Hepatocyte (in vitro differentiated cells): Measurements from ENCODE around the gene CDC123. TPM values are rescaled to one million over a fixed set of nuclear protein-coding genes. Genes with fewer than 3 reads are reported as not detected.
"Not testable (repeated sequence)": the region's sequence is repeated elsewhere in the genome, so short reads cannot be mapped to it uniquely, and the experiment has no call there.

Experiments
- DNase-seq: peaks from one replicate; pipeline ENCODE4 v3.0.0-alpha.2; 2016; ENCODE audit warnings: low spot score
- H2AFZ ChIP-seq: fragments of 200-600 bp; sonication (generic); 2 replicates; pipeline ENCODE4 v1.6.0; 2016; ENCODE audit warnings: antibody characterized with exemption, mild to moderate bottlenecking
- H3K27ac ChIP-seq: fragments of 200-600 bp; sonication (generic); 2 replicates; pipeline ENCODE4 v1.5.1; 2016; ENCODE audit warnings: mild to moderate bottlenecking
- H3K27me3 ChIP-seq: fragments of 200-600 bp; sonication (generic); 2 replicates; pipeline ENCODE4 v1.6.1; 2016
- H3K36me3 ChIP-seq: fragments of 200-600 bp; sonication (generic); replicated peaks from 2 replicates; pipeline ENCODE4 v1.5.1; 2016; ENCODE audit warnings: low read depth; ENCODE audit not compliant: insufficient read depth
- H3K4me1 ChIP-seq: fragments of 200-600 bp; sonication (generic); 2 replicates; pipeline ENCODE4 v1.5.1; 2016; ENCODE audit warnings: mild to moderate bottlenecking, moderate library complexity; ENCODE audit not compliant: insufficient read depth
- H3K4me2 ChIP-seq: fragments of 200-600 bp; sonication (generic); 2 replicates; pipeline ENCODE4 v1.6.0; 2016
- H3K4me3 ChIP-seq: fragments of 200-600 bp; sonication (generic); 2 replicates; pipeline ENCODE4 v1.5.1; 2016; ENCODE audit warnings: mild to moderate bottlenecking
- H3K79me2 ChIP-seq: fragments of 200-600 bp; sonication (generic); 2 replicates; pipeline ENCODE4 v1.6.0; 2017; ENCODE audit warnings: mild to moderate bottlenecking
- H3K9me2 ChIP-seq: fragments of 200-600 bp; sonication (generic); replicated peaks from 2 replicates; pipeline ENCODE4 v1.6.0; 2017; ENCODE audit warnings: mild to moderate bottlenecking; ENCODE audit not compliant: insufficient read depth
- H3K9me3 ChIP-seq: fragments of 200-600 bp; sonication (generic); 2 replicates; pipeline ENCODE4 v1.5.1; 2016; ENCODE audit warnings: low read depth, mild to moderate bottlenecking
- H4K20me1 ChIP-seq: fragments of 200-600 bp; sonication (generic); 2 replicates; pipeline ENCODE4 v1.6.0; 2016; ENCODE audit warnings: mild to moderate bottlenecking; ENCODE audit not compliant: insufficient read depth, poor library complexity, severe bottlenecking
- CTCF ChIP-seq: fragments of 200-600 bp; sonication (generic); IDR thresholded peaks from 2 replicates; pipeline ENCODE4 v1.5.1; 2016; ENCODE audit warnings: antibody characterized with exemption, mild to moderate bottlenecking; ENCODE audit not compliant: poor library complexity
- EZH2 ChIP-seq: fragments of 200-600 bp; sonication (generic); IDR thresholded peaks from 2 replicates; pipeline ENCODE4 v1.6.1; 2016; ENCODE audit warnings: antibody characterized with exemption, mild to moderate bottlenecking, borderline replicate concordance
- EZH2phosphoT487 ChIP-seq: fragments of 200-600 bp; sonication (generic); IDR thresholded peaks from one replicate; pipeline ENCODE4 v1.6.1; 2018; ENCODE audit warnings: antibody characterized with exemption, mild to moderate bottlenecking, low read depth, moderate library complexity; ENCODE audit not compliant: unreplicated experiment, severe bottlenecking
- WGBS: methylation state at CpG from one replicate; pipeline ENCODE4 v1.1.6; 2016; ENCODE audit warnings: low lambda C conversion rate; ENCODE audit errors: missing lambda C conversion rate; 5-methylcytosine and 5-hydroxymethylcytosine counted together
- polyA plus RNA-seq: library from polyadenylated mRNA; unstranded; fragments of >200 nt; fragmentation: Nextera tagmentation; extraction: Ambion mirVana; gene quantifications from 2 replicates; pipeline ENCODE4 v1.2.1, GENCODE V29; 2016
- total RNA-seq: library from RNA; depleted of rRNA; stranded (reverse); fragments of >200 nt; gene quantifications from 2 replicates; pipeline ENCODE4 v1.2.3, GENCODE V29; 2014

The CDC123 gene
- total and polyA plus RNA-seq, 2 experiments from 2014 or later: 92.3 to 104 TPM

- Histone ChIP-seq H3K36me3 (no peaks in the 10 kb centered on the region), H3K4me3 (no peak overlapping the region), H3K4me1 (no peaks in the 10 kb centered on the region), H3K27me3 (no peaks in the 10 kb centered on the region), H4K20me1 (no peaks in the 10 kb centered on the region), H3K9me3 (no peaks in the 10 kb centered on the region), H2AFZ (no peak overlapping the region), H3K4me2 (no peak overlapping the region), H3K79me2 (no peaks in the 10 kb centered on the region), H3K27ac (no peak overlapping the region), H3K9me2 (no peaks in the 10 kb centered on the region)
- no peak for TF ChIP-seq CTCF
- no peak for TF ChIP-seq EZH2phosphoT487
- TF ChIP-seq EZH2: no peak
- 86% methylated on average over 8 of the region's 8 CpGs for WGBS
- DNase-seq: no peak
These were observed 75.2 kb downstream of the CDC123 start for GRCh38 chr10:12271210-12271540.

- not testable (repeated sequence) for H3K4me1 ChIP-seq, H3K36me3 ChIP-seq, H3K27ac ChIP-seq, H3K79me2 ChIP-seq, H3K9me3 ChIP-seq, H3K4me2 ChIP-seq, DNase-seq, H3K9me2 ChIP-seq, H4K20me1 ChIP-seq, H2AFZ ChIP-seq, H3K27me3 ChIP-seq, H3K4me3 ChIP-seq
- 95% methylated on average over 7 of the region's 7 CpGs for WGBS
These were observed 81.9 kb downstream of the CDC123 start for GRCh38 chr10:12277862-12278261.

- Histone ChIP-seq H2AFZ (no peak overlapping the region), H3K4me2 (no peak overlapping the region), H3K79me2 (no peaks in the 10 kb centered on the region), H3K27ac (no peak overlapping the region), H3K27me3 (no peaks in the 10 kb centered on the region), H4K20me1 (no peaks in the 10 kb centered on the region), H3K4me1 (no peaks in the 10 kb centered on the region), H3K9me2 (no peaks in the 10 kb centered on the region), H3K36me3 (no peaks in the 10 kb centered on the region), H3K9me3 (no peaks in the 10 kb centered on the region), H3K4me3 (no peak overlapping the region)
- no peak for DNase-seq
- 90% methylated on average over 11 of the region's 11 CpGs for WGBS
- TF ChIP-seq EZH2 (no peak), EZH2phosphoT487 (no peak), CTCF (no peak)
These were observed 83.3 kb downstream of the CDC123 start for GRCh38 chr10:12279281-12279680.

GRCh38 chr10:12287772-12288171 is 91.8 kb downstream of the CDC123 start:
- Histone ChIP-seq H3K27ac (no peak overlapping the region), H3K27me3 (no peaks in the 10 kb centered on the region), H3K79me2 (no peaks in the 10 kb centered on the region), H4K20me1 (no peaks in the 10 kb centered on the region), H3K9me2 (no peaks in the 10 kb centered on the region), H3K4me3 (no peak overlapping the region), H3K4me1 (no peaks in the 10 kb centered on the region), H3K36me3 (no peaks in the 10 kb centered on the region), H3K9me3 (no peaks in the 10 kb centered on the region), H2AFZ (no peak overlapping the region), H3K4me2 (no peak overlapping the region)
- DNase-seq: no peak
- TF ChIP-seq EZH2 (no peak), EZH2phosphoT487 (no peak), CTCF (no peak)
- WGBS: 94% methylated on average over 10 of the region's 10 CpGs

- H3K27ac ChIP-seq, H3K79me2 ChIP-seq, H3K9me2 ChIP-seq, H3K4me2 ChIP-seq, H2AFZ ChIP-seq, H4K20me1 ChIP-seq, H3K36me3 ChIP-seq, H3K4me1 ChIP-seq, H3K27me3 ChIP-seq, H3K4me3 ChIP-seq, DNase-seq, H3K9me3 ChIP-seq: not testable (repeated sequence)
- WGBS: 94% methylated on average over 3 of the region's 3 CpGs
These were observed 101.8 kb downstream of the CDC123 start for GRCh38 chr10:12297784-12298183.
